Activated T-helper 2 cell treated with anti-CD3 and anti-CD28 coated beads, Interferon-gamma antibody, Interleukin-2, Interleukin-4, amounts not matched to agents 10 μg/mL and 5 μg/mL and 100 μg/mL, durations not matched to agents 14 hours and 24 hours and 36 hours (primary cell): ENCODE data around the gene SAMD13. TPM values are rescaled to one million over a fixed set of nuclear protein-coding genes. Genes with fewer than 3 reads are reported as not detected.

Source experiments
- DNase-seq: peaks from one replicate; pipeline ENCODE4 v3.0.0; 2021; ENCODE audit warnings: low spot score
- H3K27ac Mint-ChIP-seq: one replicate; pipeline ENCODE4 v1.8.0; 2021; ENCODE audit warnings: mixed read lengths
- H3K27me3 Mint-ChIP-seq: one replicate; pipeline ENCODE4 v1.8.0; 2021; ENCODE audit warnings: low read depth, mixed read lengths
- H3K36me3 Mint-ChIP-seq: one replicate; pipeline ENCODE4 v1.8.0; 2021; ENCODE audit warnings: low read depth, mixed read lengths
- H3K4me1 Mint-ChIP-seq: one replicate; pipeline ENCODE4 v1.8.0; 2021; ENCODE audit warnings: low read depth, mixed read lengths
- H3K4me3 Mint-ChIP-seq: one replicate; pipeline ENCODE4 v1.8.0; 2021; ENCODE audit warnings: low read depth, mild to moderate bottlenecking, moderate library complexity, mixed read lengths
- H3K9me3 Mint-ChIP-seq: one replicate; pipeline ENCODE4 v1.8.0; 2021; ENCODE audit warnings: mixed read lengths
- intact Hi-C: fragments of 100-400 bp; cut with micrococcal nuclease; formaldehyde crosslinking; loops from one replicate; pipeline ENCODE4 v1.15.1; 2023
- total RNA-seq: library from RNA; stranded (reverse); gene quantifications from 2 replicates; pipeline ENCODE4 v1.2.3, GENCODE V29; 2022

Gene SAMD13, protein sequence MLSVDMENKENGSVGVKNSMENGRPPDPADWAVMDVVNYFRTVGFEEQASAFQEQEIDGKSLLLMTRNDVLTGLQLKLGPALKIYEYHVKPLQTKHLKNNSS
- 0.30 and 0.44 TPM in 2 replicates for total RNA-seq

- H3K36me3 Mint-ChIP-seq, result no peaks in the 10 kb centered on the region
- peaks cover 8% of the 10 kb centered on the region for H3K27me3 Mint-ChIP-seq
- peak within 1 kb of the TSS; percentile 76 for H3K4me3 Mint-ChIP-seq
- peaks cover 40% of the 10 kb centered on the region for H3K4me1 Mint-ChIP-seq
- H3K9me3 Mint-ChIP-seq, result peaks cover under 1% of the 10 kb centered on the region
- intact Hi-C loops, result loop anchor here (5.0 to 10.0 kb wide), 4 partner anchors 66 to 454 kb away; no protein-coding TSS in a partner anchor
- DNase-seq, result no peak
- H3K27ac Mint-ChIP-seq, result peak within 1 kb of the TSS; percentile 3
Measured at GRCh38 chr1:84301004-84301784, at the start of gene SAMD13. Gene SAMD13 (plus strand): TSS chr1:84301708. CDS start chr1:84303235, 1,527 bp downstream.

- H3K4me1 Mint-ChIP-seq, result no peaks in the 10 kb centered on the region
- H3K36me3 Mint-ChIP-seq, result no peaks in the 10 kb centered on the region
- intact Hi-C loops, result no loop called here
- DNase-seq, result no peak
- no peak overlapping the region for H3K4me3 Mint-ChIP-seq
- no peaks in the 10 kb centered on the region for H3K9me3 Mint-ChIP-seq
- no peak overlapping the region for H3K27ac Mint-ChIP-seq
- H3K27me3 Mint-ChIP-seq, result no peaks in the 10 kb centered on the region
Measured at GRCh38 chr1:84253036-84253435, 48.5 kb upstream of the SAMD13 start.

DNA sequence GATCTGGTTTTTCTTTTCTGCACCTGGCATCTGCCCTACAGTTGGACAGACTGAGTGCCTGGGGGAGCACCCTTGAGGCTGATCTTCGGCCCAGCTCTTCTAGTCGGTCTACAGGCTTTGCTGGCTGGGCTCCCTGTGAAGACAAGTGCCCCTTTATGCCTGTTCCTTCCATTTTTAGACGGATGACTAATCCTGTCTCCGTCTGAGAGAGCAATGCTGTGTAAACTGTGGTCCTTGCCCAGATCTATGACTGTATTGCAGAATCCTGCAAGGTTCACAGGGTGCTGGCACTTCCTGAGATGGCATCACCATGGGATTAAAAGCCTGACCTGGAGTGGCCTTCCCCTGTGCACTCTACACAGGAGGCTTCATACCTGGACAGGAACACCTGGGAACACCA is 47.6 kb upstream of the SAMD13 start:
- Mint-ChIP-seq H3K27me3 (no peaks in the 10 kb centered on the region), H3K27ac (no peak overlapping the region), H3K4me1 (no peaks in the 10 kb centered on the region), H3K36me3 (no peaks in the 10 kb centered on the region), H3K9me3 (no peaks in the 10 kb centered on the region), H3K4me3 (no peak overlapping the region)
- intact Hi-C loops, result no loop called here
- DNase-seq, result no peak

- Mint-ChIP-seq H3K36me3 (no peaks in the 10 kb centered on the region), H3K4me1 (no peaks in the 10 kb centered on the region)
- intact Hi-C loops, result no loop called here
Measured at GRCh38 chr1:84254703-84255238, 46.7 kb upstream of the SAMD13 start.

DNA sequence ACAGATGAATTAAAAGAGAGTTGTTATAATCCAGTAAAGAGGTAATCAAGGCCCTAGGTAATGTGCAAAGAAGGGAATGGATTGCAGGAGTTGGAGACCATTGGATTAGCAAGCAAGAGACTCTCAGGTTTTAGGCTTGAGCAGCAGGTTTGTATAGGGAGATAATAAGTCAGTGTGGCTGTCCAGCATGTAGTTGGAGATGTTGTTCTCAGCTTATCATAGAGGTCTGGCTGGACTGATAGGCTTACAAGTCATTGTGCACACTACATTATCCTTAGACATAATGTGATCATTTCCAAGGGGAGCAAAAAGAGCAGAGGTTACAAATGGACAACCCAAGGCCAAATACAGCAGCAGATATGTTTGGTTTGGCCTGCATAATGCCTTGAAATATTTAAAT is 45.9 kb upstream of the SAMD13 start:
- Mint-ChIP-seq H3K27ac (no peak overlapping the region), H3K4me3 (no peak overlapping the region), H3K9me3 (no peaks in the 10 kb centered on the region), H3K27me3 (no peaks in the 10 kb centered on the region), H3K4me1 (no peaks in the 10 kb centered on the region), H3K36me3 (no peaks in the 10 kb centered on the region)
- intact Hi-C loops, result no loop called here
- no peak for DNase-seq

More at GRCh38 chr1:84254703-84255238, 46.7 kb upstream of the SAMD13 start:
- no peak for DNase-seq
- no peak overlapping the region for H3K27ac Mint-ChIP-seq
- H3K9me3 Mint-ChIP-seq, result no peaks in the 10 kb centered on the region
- H3K27me3 Mint-ChIP-seq, result no peaks in the 10 kb centered on the region
- no peak overlapping the region for H3K4me3 Mint-ChIP-seq

GRCh38 chr1:84257617-84258016 is 43.9 kb upstream of the SAMD13 start:
- H3K36me3 Mint-ChIP-seq, result no peaks in the 10 kb centered on the region
- H3K27me3 Mint-ChIP-seq, result no peaks in the 10 kb centered on the region
- H3K9me3 Mint-ChIP-seq, result no peaks in the 10 kb centered on the region
- intact Hi-C loops, result no loop called here
- no peak overlapping the region for H3K27ac Mint-ChIP-seq
- H3K4me3 Mint-ChIP-seq, result no peak overlapping the region
- H3K4me1 Mint-ChIP-seq, result no peaks in the 10 kb centered on the region
- no peak for DNase-seq

DNA sequence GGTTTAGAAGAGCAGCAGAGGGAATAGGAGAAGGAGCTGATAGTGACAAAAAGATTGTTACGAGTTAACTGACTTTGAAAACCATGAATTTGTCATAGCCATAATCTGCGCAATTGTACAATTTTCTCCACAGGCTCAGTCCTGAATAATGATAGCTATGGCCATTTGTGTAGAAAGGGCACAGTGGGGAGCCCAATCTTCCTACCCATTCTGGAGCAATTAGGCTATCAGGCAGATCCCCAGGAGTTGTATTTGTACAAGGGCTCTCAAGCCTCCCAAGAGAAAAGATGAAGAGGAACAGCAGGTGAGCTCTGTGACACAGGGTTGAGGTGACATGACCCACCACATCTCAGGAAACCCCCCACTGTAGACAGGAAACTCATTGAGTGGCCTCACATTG is 42.1 kb upstream of the SAMD13 start:
- no peaks in the 10 kb centered on the region for H3K4me1 Mint-ChIP-seq
- H3K27ac Mint-ChIP-seq, result no peak overlapping the region
- H3K4me3 Mint-ChIP-seq, result no peak overlapping the region
- DNase-seq, result no peak
- no peaks in the 10 kb centered on the region for H3K9me3 Mint-ChIP-seq
- intact Hi-C loops, result no loop called here
- H3K36me3 Mint-ChIP-seq, result no peaks in the 10 kb centered on the region
- no peaks in the 10 kb centered on the region for H3K27me3 Mint-ChIP-seq

- no peaks in the 10 kb centered on the region for H3K9me3 Mint-ChIP-seq
- H3K4me3 Mint-ChIP-seq, result no peak overlapping the region
- H3K4me1 Mint-ChIP-seq, result no peaks in the 10 kb centered on the region
- intact Hi-C loops, result no loop called here
- no peak for DNase-seq
- no peaks in the 10 kb centered on the region for H3K27me3 Mint-ChIP-seq
- H3K27ac Mint-ChIP-seq, result no peak overlapping the region
- H3K36me3 Mint-ChIP-seq, result no peaks in the 10 kb centered on the region
Measured at GRCh38 chr1:84259989-84260388, 41.5 kb upstream of the SAMD13 start.

DNA sequence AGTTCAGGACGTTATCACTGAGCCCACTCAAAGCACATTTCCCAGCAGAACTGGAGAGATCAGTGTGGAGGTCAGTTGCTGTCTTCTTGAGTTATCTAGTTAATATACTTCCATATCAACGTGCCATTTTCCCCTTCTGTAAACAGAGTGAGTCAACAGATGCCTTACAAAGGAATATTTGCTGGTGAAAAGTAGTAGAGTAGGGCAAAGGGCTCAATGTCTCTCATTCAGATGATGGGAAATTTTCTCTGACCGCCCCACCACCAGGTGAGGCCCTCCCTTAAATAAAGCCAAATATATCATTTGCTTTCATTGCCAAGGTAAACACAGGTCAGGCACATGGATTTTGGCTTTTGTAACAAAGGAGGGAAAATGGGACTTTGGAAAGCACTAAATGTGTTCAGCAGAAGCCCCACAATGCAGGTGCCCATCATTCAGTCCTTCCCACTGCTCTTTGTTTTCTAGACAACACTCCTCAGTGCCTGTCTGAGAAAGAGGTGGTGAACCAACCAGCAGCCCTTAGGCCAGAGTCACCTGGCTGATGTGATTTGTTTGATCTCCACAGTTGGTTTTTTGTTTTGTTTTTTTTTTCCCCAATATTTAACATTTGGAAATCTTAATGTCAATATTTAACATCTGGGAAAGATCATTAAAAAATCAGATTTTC is 40.5 kb upstream of the SAMD13 start:
- DNase-seq, result no peak
- no peaks in the 10 kb centered on the region for H3K4me1 Mint-ChIP-seq
- H3K36me3 Mint-ChIP-seq, result no peaks in the 10 kb centered on the region
- H3K27me3 Mint-ChIP-seq, result no peaks in the 10 kb centered on the region
- H3K4me3 Mint-ChIP-seq, result no peak overlapping the region
- no peak overlapping the region for H3K27ac Mint-ChIP-seq
- intact Hi-C loops, result no loop called here
- H3K9me3 Mint-ChIP-seq, result no peaks in the 10 kb centered on the region

DNA sequence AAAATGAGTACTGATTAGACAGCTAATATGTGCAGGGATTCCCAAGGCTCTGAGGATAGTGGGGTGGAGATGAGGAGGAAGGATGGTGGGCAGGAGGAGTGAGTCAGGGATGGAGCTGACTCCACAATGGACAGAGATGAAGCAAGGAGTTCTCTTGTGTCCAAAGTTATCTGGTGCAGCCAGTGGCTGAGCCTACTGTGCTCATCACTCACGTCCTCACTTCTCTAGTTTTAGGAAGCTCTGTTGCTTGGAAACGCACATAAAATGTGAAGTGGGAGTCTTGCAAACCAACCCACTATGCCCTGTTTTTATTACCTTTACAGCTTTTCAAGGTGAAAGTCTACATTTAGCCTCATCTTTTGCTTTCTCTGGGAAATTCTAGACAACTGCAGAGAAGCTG is 36.5 kb upstream of the SAMD13 start:
- Mint-ChIP-seq H3K36me3 (no peaks in the 10 kb centered on the region), H3K27ac (no peak overlapping the region), H3K27me3 (no peaks in the 10 kb centered on the region), H3K4me1 (no peaks in the 10 kb centered on the region), H3K4me3 (no peak overlapping the region), H3K9me3 (no peaks in the 10 kb centered on the region)
- intact Hi-C loops, result no loop called here
- no peak for DNase-seq

- intact Hi-C loops, result no loop called here
- Mint-ChIP-seq H3K27ac (no peak overlapping the region), H3K36me3 (no peaks in the 10 kb centered on the region), H3K27me3 (no peaks in the 10 kb centered on the region), H3K9me3 (no peaks in the 10 kb centered on the region), H3K4me3 (no peak overlapping the region), H3K4me1 (no peaks in the 10 kb centered on the region)
- DNase-seq, result no peak
Measured at GRCh38 chr1:84265867-84266266, 35.6 kb upstream of the SAMD13 start.

GRCh38 chr1:84266748-84267147 is 34.8 kb upstream of the SAMD13 start:
- peaks cover 7% of the 10 kb centered on the region for H3K4me1 Mint-ChIP-seq
- H3K36me3 Mint-ChIP-seq, result no peaks in the 10 kb centered on the region
- intact Hi-C loops, result no loop called here
- no peak overlapping the region for H3K27ac Mint-ChIP-seq
- no peaks in the 10 kb centered on the region for H3K27me3 Mint-ChIP-seq
- no peak overlapping the region for H3K4me3 Mint-ChIP-seq
- DNase-seq, result no peak
- H3K9me3 Mint-ChIP-seq, result no peaks in the 10 kb centered on the region

DNA sequence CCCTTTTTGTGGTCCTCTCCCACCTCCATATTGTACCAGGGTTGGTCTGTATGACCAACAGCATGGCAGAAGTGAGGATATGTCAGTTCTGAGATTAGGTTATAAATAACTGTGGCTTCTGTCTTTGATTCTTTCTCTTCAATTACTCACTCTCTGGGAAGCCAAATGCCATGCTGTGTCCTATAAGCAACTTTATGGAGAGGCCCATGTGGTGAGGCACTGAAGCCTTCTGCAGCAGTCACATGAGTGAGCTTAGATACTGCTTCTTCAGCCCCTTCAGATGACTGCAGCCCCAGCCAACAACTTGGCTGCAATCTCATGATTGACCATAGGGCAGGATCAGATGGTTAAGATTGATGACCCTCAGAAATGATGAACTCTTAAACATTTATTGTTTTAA is 34.0 kb upstream of the SAMD13 start:
- H3K4me1 Mint-ChIP-seq, result peaks cover 7% of the 10 kb centered on the region
- no peak overlapping the region for H3K4me3 Mint-ChIP-seq
- no peak overlapping the region for H3K27ac Mint-ChIP-seq
- no peaks in the 10 kb centered on the region for H3K9me3 Mint-ChIP-seq
- DNase-seq, result no peak
- intact Hi-C loops, result no loop called here
- no peaks in the 10 kb centered on the region for H3K36me3 Mint-ChIP-seq
- no peaks in the 10 kb centered on the region for H3K27me3 Mint-ChIP-seq
